H1 (cell line): ENCODE data around the gene SPINK14. TPM values are rescaled to one million over a fixed set of nuclear protein-coding genes. Genes with fewer than 3 reads are reported as not detected.

Source experiments
- ASH2L ChIP-seq: fragments of 200-600, 300-600 bp; sonication (generic); IDR thresholded peaks from one replicate; pipeline ENCODE4 v1.7.1; 2017; ENCODE audit warnings: low read length
- BACH1 ChIP-seq: IDR thresholded peaks from 2 replicates; pipeline ENCODE4 v1.6.1; 2012; ENCODE audit warnings: low read length, improper control_type of control experiment
- CHD2 ChIP-seq: IDR thresholded peaks from 2 replicates; pipeline ENCODE4 v1.6.1; 2012; ENCODE audit warnings: low read length, improper control_type of control experiment
- EZH2 ChIP-seq: fragments of 200-600 bp; sonication (generic); IDR thresholded peaks from 2 replicates; pipeline ENCODE4 v1.7.1; 2012; ENCODE audit warnings: low read depth, mild to moderate bottlenecking, moderate library complexity, low read length, inconsistent platforms; ENCODE audit not compliant: severe bottlenecking
- FOSL1 ChIP-seq: IDR thresholded peaks from 2 replicates; pipeline ENCODE4 v1.6.1; 2011; ENCODE audit warnings: mild to moderate bottlenecking, low read depth, low read length, moderate library complexity; ENCODE audit not compliant: insufficient read depth
- KDM1A ChIP-seq: fragments of 200-600, 300-600 bp; sonication (generic); IDR thresholded peaks from 2 replicates; pipeline ENCODE4 v1.7.1; 2016; ENCODE audit warnings: mild to moderate bottlenecking, low read length, borderline replicate concordance
- SIN3A ChIP-seq, 2 experiments: IDR thresholded peaks in 1 of 2; conservative IDR thresholded peaks in 1 of 2; 2 replicates each; pipeline ENCODE4 v1.6.1; 2011 to 2012; ENCODE audit warnings: low read length in 2 of 2, improper control_type of control experiment in 1 of 2, low read depth in 1 of 2, mild to moderate bottlenecking in 1 of 2
- SP4 ChIP-seq: IDR thresholded peaks from 2 replicates; pipeline ENCODE4 v1.6.1; 2012; ENCODE audit warnings: low read length, inconsistent platforms
- USF2 ChIP-seq: IDR thresholded peaks from 2 replicates; pipeline ENCODE4 v1.6.1; 2011; ENCODE audit warnings: low read length, improper control_type of control experiment
- polyA plus RNA-seq, 7 experiments: library from polyadenylated mRNA; depleted of rRNA in 3 of 7; stranded (reverse) in 5 of 7; unstranded in 2 of 7; fragments of >200 nt in 5 of 7; fragments of 200-250 nt in 2 of 7; gene quantifications; 1 replicate in 5 of 7; 2 replicates in 1 of 7; 4 replicates in 1 of 7; pipeline versions ENCODE4 v1.2.1 to v1.2.3, GENCODE V29; 2011 to 2013; ENCODE audit warnings: missing spikeins in 2 of 7, mixed read lengths in 2 of 7
- total RNA-seq: library from RNA; stranded (reverse); fragmentation: NEBNext Ultra II Directional; extraction: Animal tissue kit (Norgen Biotek cat#: 25700); gene quantifications from 2 replicates; pipeline ENCODE4 v1.2.1, GENCODE V29; 2021

SPINK14 gene
- total and polyA plus RNA-seq, 2 of the 8 experiments (the other 6 are each of a cell fraction or from before 2014, with no cell fraction given) = not detected

DNA sequence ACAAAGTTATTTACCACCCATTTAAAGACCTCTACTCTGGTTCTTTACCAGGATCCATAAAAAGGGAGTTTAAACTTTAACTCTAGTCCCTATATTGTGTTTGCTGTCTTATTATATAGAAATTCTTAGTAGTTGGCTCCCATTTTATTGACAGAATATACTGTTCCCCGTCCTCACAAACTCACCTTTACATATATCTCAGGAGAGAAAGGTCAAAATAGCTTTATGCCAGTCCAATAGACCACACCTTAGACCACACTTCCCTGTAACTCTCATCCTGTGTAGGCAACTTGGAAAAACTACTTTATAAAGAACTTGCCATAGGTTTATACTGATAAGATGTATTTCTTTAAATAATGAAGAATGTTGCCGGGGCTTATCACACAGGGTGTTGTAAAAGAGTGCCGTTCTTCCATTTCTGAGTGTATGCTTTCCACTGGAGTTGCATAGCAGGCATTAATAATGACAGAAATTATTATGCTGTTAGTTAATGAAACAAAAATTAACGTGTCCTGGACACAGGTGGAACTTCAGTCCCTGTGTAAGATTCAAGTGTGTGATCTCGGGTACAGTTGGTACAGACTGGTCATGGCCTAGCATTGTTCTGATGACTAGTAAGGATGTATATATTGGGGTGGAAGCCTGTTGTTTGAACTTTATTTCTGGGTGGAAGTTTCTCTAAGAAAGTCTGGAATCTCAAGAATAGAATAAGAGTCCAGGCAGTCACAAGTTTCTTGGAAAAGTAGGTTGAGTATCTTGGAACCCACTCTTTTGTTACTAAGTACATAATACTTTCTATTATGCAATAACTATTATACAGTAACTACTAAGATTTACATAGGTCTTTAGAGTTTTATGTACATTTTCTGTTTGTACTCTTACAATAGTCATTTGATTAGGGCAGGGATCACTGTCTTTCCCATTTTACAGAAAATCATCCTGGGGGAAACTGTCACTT, 33.0 kb upstream of the SPINK14 start (continued):
- TF ChIP-seq EZH2 (no peak), ASH2L (no peak), CHD2 (no peak), SIN3A (conservative IDR thresholded peaks at IDR 0.05 in 1 of 2, IDR thresholded peaks at IDR 0.05 in 1 of 2; ENCODE audit: low read depth in 1 of 2, low read length in 2 of 2) (no peak), USF2 (no peak), KDM1A (no peak), BACH1 (no peak), SP4 (no peak), FOSL1 (no peak)
